SK-N-SH treated with all-trans-retinoic acid at 6 μM for 48 hours (cell line): ENCODE measurements around the gene POTEF.
"Not testable (repeated sequence)": the region's sequence is repeated elsewhere in the genome, so short reads cannot be mapped to it uniquely, and the experiment has no call there.

Experiments
- BACH2 ChIP-seq: fragments of 250-450 bp; sonication (Bioruptor Pico); IDR thresholded peaks from 2 replicates; pipeline ENCODE4 v1.9.0; 2021; ENCODE audit warnings: mild to moderate bottlenecking, borderline replicate concordance
- ESRRG ChIP-seq: fragments of 250-450 bp; sonication (Bioruptor Pico); IDR thresholded peaks from 2 replicates; pipeline ENCODE4 v1.6.1; 2021; ENCODE audit warnings: mild to moderate bottlenecking
- GLIS3 ChIP-seq: fragments of 250-450 bp; sonication (Bioruptor Pico); IDR thresholded peaks from 2 replicates; pipeline ENCODE4 v1.5.0; 2020; ENCODE audit warnings: mild to moderate bottlenecking, moderate library complexity
- PATZ1 ChIP-seq: fragments of 250-450 bp; sonication (Bioruptor Pico); IDR thresholded peaks from 2 replicates; pipeline ENCODE4 v1.8.0; 2020; ENCODE audit warnings: mild to moderate bottlenecking, moderate library complexity, borderline replicate concordance
- TCF4 ChIP-seq: fragments of 250-450 bp; sonication (Bioruptor Pico); IDR thresholded peaks from 2 replicates; pipeline ENCODE4 v1.8.0; 2021; ENCODE audit warnings: mild to moderate bottlenecking, moderate library complexity, borderline replicate concordance
- TOX ChIP-seq: fragments of 250-450 bp; sonication (Bioruptor Pico); IDR thresholded peaks from 2 replicates; pipeline ENCODE4 v1.8.0; 2021; ENCODE audit warnings: mild to moderate bottlenecking, moderate library complexity, borderline replicate concordance
- ZNF8 ChIP-seq: fragments of 450-650 bp; formaldehyde crosslinking; IDR thresholded peaks from 2 replicates; pipeline ENCODE4 v1.5.0; 2020; ENCODE audit warnings: mild to moderate bottlenecking, moderate library complexity

GRCh38 chr2:130137118-130137517 lies 8.1 kb upstream of the POTEF start:
- TF ChIP-seq ESRRG; TCF4 (CRISPR knock-in tag); ZNF8 (CRISPR knock-in tag); GLIS3; TOX (CRISPR knock-in tag); BACH2 (CRISPR knock-in tag); PATZ1: not testable (repeated sequence)
